Stomach (tissue), 9 donors: ENCODE measurements around the gene HTR3A. TPM values are rescaled to one million over a fixed set of nuclear protein-coding genes. Genes with fewer than 3 reads are reported as not detected.
"Not testable (repeated sequence)": the region's sequence is repeated elsewhere in the genome, so short reads cannot be mapped to it uniquely, and the experiment has no call there.

Experiments
- DNase-seq, 2 donors: peaks; one replicate each; pipeline versions ENCODE4 v3.0.0 to v3.0.0-alpha.2; 2013 to 2019
- H3K27ac ChIP-seq, 5 donors: fragments of 200-600 bp in 4 of 5; sonication (generic) in 4 of 5; one replicate each; pipeline ENCODE4 v1.5.1; 2013 to 2019; ENCODE audit warnings: mild to moderate bottlenecking in 1 of 5, moderate library complexity in 1 of 5
- H3K27me3 ChIP-seq, 3 donors: fragments of 200-600 bp; sonication (generic); one replicate each; pipeline ENCODE4 v1.5.1; 2017 to 2019; ENCODE audit warnings: mixed run types in 1 of 3
- H3K36me3 ChIP-seq, 4 donors: fragments of 200-600 bp; sonication (generic); 1 replicate in 3 of 4; 2 replicates in 1 of 4; pipeline ENCODE4 v1.5.1; 2016 to 2019
- H3K4me1 ChIP-seq, 4 donors: fragments of 200-600 bp; sonication (generic); one replicate each; pipeline ENCODE4 v1.5.1; 2016 to 2019
- H3K4me3 ChIP-seq, 4 donors: fragments of 200-600 bp; sonication (generic) in 3 of 4; one replicate each; pipeline ENCODE4 v1.5.1; 2016 to 2019; ENCODE audit warnings: mild to moderate bottlenecking in 1 of 4
- H3K9me3 ChIP-seq, 4 donors: fragments of 200-600 bp; sonication (generic); one replicate each; pipeline ENCODE4 v1.5.1; 2016 to 2019
- CTCF ChIP-seq, 7 experiments: fragments of 450-650 bp in 4 of 7; fragments of 200-600 bp in 3 of 7; sonication (generic) in 3 of 7; IDR thresholded peaks; one replicate each; pipeline ENCODE4 v1.5.1; 2016 to 2019; ENCODE audit warnings: antibody characterized with exemption in 7 of 7, control low read depth in 2 of 7, mild to moderate bottlenecking in 1 of 7
- EP300 ChIP-seq: sonication (generic); formaldehyde crosslinking; IDR thresholded peaks from one replicate; pipeline ENCODE4 v1.6.1; 2017; ENCODE audit warnings: antibody characterized with exemption
- POLR2A ChIP-seq, 4 donors: fragments of 450-650 bp; IDR thresholded peaks; one replicate each; pipeline ENCODE4 v1.6.1; 2016; ENCODE audit warnings: antibody characterized with exemption in 4 of 4, control low read depth in 2 of 4, mild to moderate bottlenecking in 1 of 4, moderate library complexity in 1 of 4
- POLR2AphosphoS5 ChIP-seq, 3 donors: sonication (generic); formaldehyde crosslinking; IDR thresholded peaks; one replicate each; pipeline ENCODE4 v1.6.1; 2016; ENCODE audit warnings: antibody characterized with exemption in 3 of 3
- WGBS, 5 donors: extraction: QIAGEN DNeasy Blood & Tissue Kit in 3 of 5; methylation state at CpG; one replicate each; pipeline versions ENCODE4 v1.1.5 to v1.1.7; 2013 to 2018; 5-methylcytosine and 5-hydroxymethylcytosine counted together
- intact Hi-C: fragments of 100-400 bp; cut with DNase I; formaldehyde crosslinking; loops from one replicate; pipeline ENCODE4 v1.15.1; 2023; ENCODE audit warnings: low total_unique reads
- polyA plus RNA-seq, 3 donors: library from polyadenylated mRNA; stranded (reverse); fragments of 200-250 nt; gene quantifications; one replicate each; pipeline ENCODE4 v1.2.3, GENCODE V29; 2013
- total RNA-seq, 5 donors: library from RNA; depleted of rRNA; stranded (reverse); fragments of >200 nt; gene quantifications; one replicate each; pipeline versions ENCODE4 v1.1.0 to v1.2.3, GENCODE V29; 2014 to 2016
- donor health status: healthy with polysubstance abuse.
- donor health status: Bipolar disorder and iron deficiency.
- donor health status: healthy.

Gene HTR3A
- total and polyA plus RNA-seq, 8 donors = 0.30 to 1.9 (median 1.7) TPM; not detected in 5

- Histone ChIP-seq H3K27me3 (no peaks in the 10 kb centered on the region), H3K27ac (no peak overlapping the region), H3K36me3 (no peaks in the 10 kb centered on the region), H3K4me1 (no peaks in the 10 kb centered on the region), H3K9me3 (no peaks in the 10 kb centered on the region), H3K4me3 (no peak overlapping the region)
- 85 to 95% (median 91%) methylated on average over 8 of the region's 8 CpGs for WGBS, 5 donors
- no peak for TF ChIP-seq CTCF (IDR thresholded peaks at IDR 0.05)
- TF ChIP-seq EP300 = no peak
- no peak for TF ChIP-seq POLR2AphosphoS5 (IDR thresholded peaks at IDR 0.05)
- TF ChIP-seq POLR2A (IDR thresholded peaks at IDR 0.05) = no peak
- no peak for DNase-seq
- intact Hi-C loops = no loop called here
These were observed 32.7 kb upstream of the HTR3A start for GRCh38 chr11:113942256-113942655.

DNA sequence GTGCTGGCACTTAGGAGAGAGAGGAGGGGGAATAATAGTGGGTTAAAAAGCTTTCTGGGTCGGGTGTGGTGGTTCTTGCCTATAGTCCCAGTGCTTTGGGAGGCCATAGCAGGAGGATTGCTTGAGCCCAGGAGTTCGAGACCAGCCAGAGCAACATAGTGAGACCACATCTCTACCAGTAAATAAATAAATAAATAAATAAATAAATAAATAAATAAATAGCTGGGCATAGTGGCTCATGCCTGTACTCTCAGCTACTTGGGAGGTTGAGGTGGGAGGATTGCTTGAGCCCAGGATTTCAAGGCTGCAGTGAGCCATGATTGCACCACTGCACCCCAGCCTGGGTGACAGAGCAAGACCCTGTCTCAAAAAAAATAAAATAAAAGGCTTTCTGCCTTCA is 28.7 kb upstream of the HTR3A start:
- 69 to 83% (median 74%) methylated on average over 2 of the region's 2 CpGs for WGBS, 5 donors

DNA sequence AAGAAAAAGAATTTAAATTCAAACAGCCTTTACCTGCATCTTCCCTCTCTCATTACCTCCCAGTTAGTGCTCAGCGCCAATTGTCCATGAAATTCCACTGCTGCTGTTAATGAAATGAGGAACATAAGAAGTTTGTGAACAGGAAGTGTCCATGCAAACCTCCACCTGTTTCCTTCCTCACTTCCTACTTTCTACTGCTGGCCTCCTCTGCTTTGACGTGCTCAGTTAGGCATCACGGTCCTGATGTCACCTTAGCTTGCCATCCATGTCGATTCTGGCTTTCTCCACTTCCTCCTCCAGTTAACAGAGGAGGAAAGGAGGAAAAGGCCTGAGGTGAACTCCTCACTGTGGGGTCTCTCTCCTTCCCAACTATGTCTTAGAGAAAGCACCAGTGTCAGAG is 26.9 kb upstream of the HTR3A start:
- intact Hi-C loops = no loop called here
- Histone ChIP-seq H3K4me3 (no peak overlapping the region), H3K27ac (no peak overlapping the region), H3K4me1 (no peaks in the 10 kb centered on the region), H3K27me3 (peaks cover 0 to 21% (median 3%) of the 10 kb centered on the region in 3 donors), H3K9me3 (no peaks in the 10 kb centered on the region), H3K36me3 (no peaks in the 10 kb centered on the region)
- TF ChIP-seq POLR2AphosphoS5 (IDR thresholded peaks at IDR 0.05) = no peak
- TF ChIP-seq CTCF (IDR thresholded peaks at IDR 0.05) = no peak
- TF ChIP-seq EP300 = no peak
- no peak for TF ChIP-seq POLR2A (IDR thresholded peaks at IDR 0.05)
- 63 to 72% (median 70%) methylated on average over 4 of the region's 4 CpGs for WGBS, 5 donors
- no peak for DNase-seq

More for the DNA sequence above, 28.7 kb upstream of the HTR3A start:
- H3K27ac ChIP-seq, DNase-seq, H3K36me3 ChIP-seq, H3K4me3 ChIP-seq, intact Hi-C loops, H3K9me3 ChIP-seq, H3K4me1 ChIP-seq, H3K27me3 ChIP-seq: not testable (repeated sequence)

GRCh38 chr11:113949891-113950290 is 25.0 kb upstream of the HTR3A start:
- no peak for DNase-seq
- Histone ChIP-seq H3K9me3 (no peaks in the 10 kb centered on the region), H3K36me3 (no peaks in the 10 kb centered on the region), H3K4me1 (no peaks in the 10 kb centered on the region), H3K27me3 (peaks cover 0 to 32% (median 3%) of the 10 kb centered on the region in 3 donors), H3K27ac (no peak overlapping the region), H3K4me3 (no peak overlapping the region)
- TF ChIP-seq POLR2A (IDR thresholded peaks at IDR 0.05) (no peak), POLR2AphosphoS5 (IDR thresholded peaks at IDR 0.05) (no peak), EP300 (no peak), CTCF (IDR thresholded peaks at IDR 0.05) (no peak)
- WGBS, 5 donors = 59 to 81% (median 79%) methylated on average over 4 of the region's 4 CpGs
- intact Hi-C loops = no loop called here

DNA sequence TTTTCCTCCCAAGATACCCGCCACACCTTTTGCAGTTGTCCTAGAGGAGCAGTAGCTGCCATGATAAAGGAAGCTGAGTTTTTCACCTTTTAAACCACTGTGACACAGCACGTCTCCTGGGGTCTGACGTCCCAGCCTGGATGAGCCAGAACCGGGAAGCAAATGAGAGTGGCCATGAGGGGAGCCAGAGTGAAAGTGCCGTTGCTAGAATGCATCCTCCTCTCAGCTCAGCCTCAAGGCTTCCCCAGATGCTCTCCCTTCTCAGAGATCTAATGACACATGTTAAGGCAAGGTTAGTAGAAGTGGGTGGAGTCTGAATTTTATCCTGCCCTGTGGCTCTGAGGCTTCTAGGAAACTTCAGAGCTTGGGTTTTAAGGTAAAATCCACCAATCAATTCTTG is 23.4 kb upstream of the HTR3A start:
- TF ChIP-seq EP300 (no peak), POLR2A (IDR thresholded peaks at IDR 0.05) (no peak), CTCF (IDR thresholded peaks at IDR 0.05) (no peak), POLR2AphosphoS5 (IDR thresholded peaks at IDR 0.05) (no peak)
- Histone ChIP-seq H3K27me3 (peaks cover 0 to 41% (median 3%) of the 10 kb centered on the region in 3 donors), H3K4me3 (no peak overlapping the region), H3K4me1 (no peaks in the 10 kb centered on the region), H3K27ac (no peak overlapping the region), H3K36me3 (no peaks in the 10 kb centered on the region), H3K9me3 (no peaks in the 10 kb centered on the region)
- intact Hi-C loops = no loop called here
- no peak for DNase-seq
- 45 to 59% (median 53%) methylated on average over 5 of the region's 5 CpGs for WGBS, 5 donors
